HFFc6 (cell line): ENCODE measurements around the gene ZFP2. TPM values are rescaled to one million over a fixed set of nuclear protein-coding genes. Genes with fewer than 3 reads are reported as not detected.

ENCODE experiments used
- DNase-seq: peaks from one replicate; pipeline ENCODE4 v3.0.0-alpha.2; 2018
- H3K27ac Mint-ChIP-seq: 2 replicates; pipeline ENCODE4 v1.8.0; 2020; ENCODE audit warnings: mild to moderate bottlenecking, mixed read lengths
- H3K27me3 Mint-ChIP-seq: 2 replicates; pipeline ENCODE4 v1.8.0; 2021; ENCODE audit warnings: mild to moderate bottlenecking, moderate library complexity, mixed read lengths; ENCODE audit not compliant: insufficient read depth
- H3K36me3 Mint-ChIP-seq: 2 replicates; pipeline ENCODE4 v1.8.0; 2021; ENCODE audit warnings: low read depth, mixed read lengths
- H3K4me1 Mint-ChIP-seq: 2 replicates; pipeline ENCODE4 v1.8.0; 2020; ENCODE audit warnings: low read depth, mixed read lengths
- H3K4me3 Mint-ChIP-seq: 2 replicates; pipeline ENCODE4 v1.8.0; 2020; ENCODE audit warnings: mild to moderate bottlenecking, moderate library complexity, mixed read lengths
- H3K9me3 Mint-ChIP-seq: 2 replicates; pipeline ENCODE4 v1.8.0; 2020; ENCODE audit warnings: mild to moderate bottlenecking, mixed read lengths
- total RNA-seq, 6 experiments: library from RNA; stranded (reverse); fragmentation: NEBNext Ultra II Directional; extraction: Animal tissue kit (Norgen Biotek cat#: 25700); gene quantifications; 2 replicates in 1 of 6; 3 replicates in 5 of 6; pipeline ENCODE4 v1.2.3, GENCODE V29; 2021
- TF ChIP-seq, protein P1 (sequence below): fragments of 200-600 bp; sonication (generic); IDR thresholded peaks from 2 replicates; pipeline ENCODE4 v1.5.0; 2021; ENCODE audit warnings: antibody characterized with exemption, mild to moderate bottlenecking

Gene ZFP2
- total RNA-seq, 6 experiments from 2014 or later: 0.11 to 0.14 (median 0.14) TPM; not detected in 3

DNA sequence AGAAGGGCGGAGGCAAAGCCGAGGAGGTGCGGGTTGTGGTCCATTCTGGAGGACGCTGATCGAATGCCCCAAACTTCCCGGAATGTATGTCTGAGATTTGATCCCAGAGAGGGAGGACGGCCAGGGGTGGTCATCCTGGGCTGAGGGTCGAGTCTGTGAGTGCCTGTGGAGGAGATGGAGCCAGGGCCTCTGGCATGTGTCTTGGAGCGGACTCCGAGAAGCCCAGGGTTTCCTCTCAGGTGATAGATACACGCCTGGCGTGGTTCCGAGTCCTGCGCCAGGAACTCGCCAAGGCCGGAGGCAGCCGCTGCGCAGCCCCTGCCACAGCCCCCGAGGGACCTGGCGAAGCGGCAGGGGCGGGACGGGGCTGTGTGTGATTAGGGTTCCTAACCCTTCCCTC, 45.6 kb downstream of the ZFP2 start:
- peaks cover 11% of the 10 kb centered on the region; the same call in 1 of the 2 replicates for H3K36me3 Mint-ChIP-seq
- H3K4me1 Mint-ChIP-seq: no peaks in the 10 kb centered on the region
- H3K4me3 Mint-ChIP-seq: no peak overlapping the region
- H3K9me3 Mint-ChIP-seq: peaks cover 91% of the 10 kb centered on the region
- no peak for DNase-seq
- no peak overlapping the region for H3K27ac Mint-ChIP-seq
- TF ChIP-seq, protein P1, sequence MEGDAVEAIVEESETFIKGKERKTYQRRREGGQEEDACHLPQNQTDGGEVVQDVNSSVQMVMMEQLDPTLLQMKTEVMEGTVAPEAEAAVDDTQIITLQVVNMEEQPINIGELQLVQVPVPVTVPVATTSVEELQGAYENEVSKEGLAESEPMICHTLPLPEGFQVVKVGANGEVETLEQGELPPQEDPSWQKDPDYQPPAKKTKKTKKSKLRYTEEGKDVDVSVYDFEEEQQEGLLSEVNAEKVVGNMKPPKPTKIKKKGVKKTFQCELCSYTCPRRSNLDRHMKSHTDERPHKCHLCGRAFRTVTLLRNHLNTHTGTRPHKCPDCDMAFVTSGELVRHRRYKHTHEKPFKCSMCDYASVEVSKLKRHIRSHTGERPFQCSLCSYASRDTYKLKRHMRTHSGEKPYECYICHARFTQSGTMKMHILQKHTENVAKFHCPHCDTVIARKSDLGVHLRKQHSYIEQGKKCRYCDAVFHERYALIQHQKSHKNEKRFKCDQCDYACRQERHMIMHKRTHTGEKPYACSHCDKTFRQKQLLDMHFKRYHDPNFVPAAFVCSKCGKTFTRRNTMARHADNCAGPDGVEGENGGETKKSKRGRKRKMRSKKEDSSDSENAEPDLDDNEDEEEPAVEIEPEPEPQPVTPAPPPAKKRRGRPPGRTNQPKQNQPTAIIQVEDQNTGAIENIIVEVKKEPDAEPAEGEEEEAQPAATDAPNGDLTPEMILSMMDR: no peak
- H3K27me3 Mint-ChIP-seq: peaks cover 1% of the 10 kb centered on the region

DNA sequence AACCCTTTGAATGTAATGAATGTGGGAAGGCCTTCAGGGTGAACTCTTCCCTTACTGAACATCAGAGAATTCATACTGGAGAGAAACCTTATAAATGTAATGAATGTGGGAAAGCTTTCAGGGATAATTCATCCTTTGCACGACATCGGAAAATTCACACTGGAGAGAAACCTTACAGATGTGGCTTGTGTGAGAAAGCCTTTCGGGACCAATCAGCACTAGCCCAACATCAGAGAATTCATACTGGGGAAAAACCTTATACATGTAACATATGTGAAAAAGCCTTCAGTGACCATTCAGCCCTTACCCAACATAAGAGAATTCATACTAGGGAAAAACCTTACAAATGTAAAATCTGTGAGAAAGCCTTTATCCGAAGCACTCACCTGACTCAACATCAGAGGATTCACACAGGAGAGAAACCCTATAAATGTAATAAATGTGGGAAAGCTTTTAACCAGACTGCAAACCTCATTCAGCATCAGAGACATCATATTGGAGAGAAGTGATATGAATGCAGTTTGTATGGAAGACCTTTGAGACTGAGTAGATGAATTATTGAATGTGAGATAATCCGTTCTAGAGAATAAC, 69.8 kb downstream of the ZFP2 start:
- H3K9me3 Mint-ChIP-seq: peaks cover 88% of the 10 kb centered on the region
- H3K4me1 Mint-ChIP-seq: no peaks in the 10 kb centered on the region
- TF ChIP-seq, protein P1: no peak
- no peak for DNase-seq
- no peak overlapping the region for H3K4me3 Mint-ChIP-seq
- H3K36me3 Mint-ChIP-seq: peaks cover 65% of the 10 kb centered on the region
- no peaks in the 10 kb centered on the region for H3K27me3 Mint-ChIP-seq
- no peak overlapping the region for H3K27ac Mint-ChIP-seq

DNA sequence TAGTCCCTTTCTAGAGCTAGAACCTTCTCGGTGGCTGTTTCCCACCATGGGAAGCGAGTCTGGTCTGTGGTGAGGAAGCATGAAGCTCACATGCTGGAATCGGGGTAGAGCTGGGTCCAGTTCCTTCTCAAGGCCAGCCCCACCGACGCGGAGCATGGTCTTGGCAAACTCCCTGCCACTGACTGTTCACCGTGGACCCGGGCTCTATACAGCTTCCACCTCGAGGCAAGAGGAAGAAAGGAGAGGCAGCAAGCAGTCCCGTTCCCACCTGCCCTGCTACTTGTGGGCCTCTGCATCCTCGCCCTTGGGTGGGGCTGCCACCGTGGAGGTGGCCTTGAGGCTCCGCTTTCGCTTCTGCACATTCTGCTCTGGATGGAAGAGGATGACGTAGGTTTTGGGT, 85.7 kb downstream of the ZFP2 start:
- H3K27me3 Mint-ChIP-seq: no peaks in the 10 kb centered on the region; the same call in 1 of the 2 replicates
- no peak overlapping the region for H3K4me3 Mint-ChIP-seq
- peaks cover 87% of the 10 kb centered on the region for H3K9me3 Mint-ChIP-seq
- TF ChIP-seq, protein P1: no peak
- H3K4me1 Mint-ChIP-seq: no peaks in the 10 kb centered on the region
- no peak for DNase-seq
- peaks cover 15% of the 10 kb centered on the region; the same call in 1 of the 2 replicates for H3K36me3 Mint-ChIP-seq
- no peak overlapping the region for H3K27ac Mint-ChIP-seq

Other genes with a start within 250 kb of the ZFP2 start
- 1 to 10 TPM; 6.7 to 7.6 (median 7.4) TPM for gene ZNF354A, start 165.3 kb upstream of the ZFP2 start, total RNA-seq
- gene ZNF354B, start 36.0 kb upstream of the ZFP2 start, total RNA-seq: 1 to 10 TPM; 5.5 to 6.7 (median 6.1) TPM
- not detected for gene ZNF454, start 45.3 kb downstream of the ZFP2 start, total RNA-seq
- not detected for gene GRM6, start 99.4 kb downstream of the ZFP2 start, total RNA-seq
- 1 to 10 TPM; 2.5 to 4.3 (median 2.9) TPM for gene ZNF879, start 127.9 kb downstream of the ZFP2 start, total RNA-seq
- gene ZNF354C, start 164.5 kb downstream of the ZFP2 start, total RNA-seq: 1 to 10 TPM; 3.5 to 4.8 (median 4.4) TPM